Panc1 (cell line): Measurements from ENCODE around the gene PPP1R7. TPM values are rescaled to one million over a fixed set of nuclear protein-coding genes. Genes with fewer than 3 reads are reported as not detected.

ENCODE experiments used
- ATAC-seq: fragments of 200-7000 bp; cut with Tn5 transposase; 2 replicates; pipeline ENCODE4 v1.9.1; 2020; ENCODE audit warnings: mild to moderate bottlenecking, moderate library complexity
- BruUV-seq: library from RNA; stranded (reverse); fragments of 400-500 nt; replicated peaks from 2 replicates; lab custom pipeline; 2021; lab: Mats Ljungman, UMichigan
- CTCF ChIA-PET: fragments of 300-600 bp; sonication (Branson Sonifier 250); formaldehyde crosslinking; loops from one replicate; lab custom pipeline; 2022; ENCODE audit warnings: antibody characterized with exemption; lab: Charles Lee
- POLR2A ChIA-PET: fragments of 300-600 bp; sonication (Branson Sonifier 250); formaldehyde crosslinking; loops from one replicate; lab custom pipeline; 2022; ENCODE audit warnings: antibody characterized with exemption; lab: Charles Lee
- DNase-seq: peaks from one replicate; pipeline ENCODE4 v3.0.0-alpha.2; 2010; ENCODE audit warnings: low read depth, low spot score
- H3K27ac ChIP-seq: 2 replicates; pipeline ENCODE4 v1.5.1; 2011; ENCODE audit warnings: mild to moderate bottlenecking, low read length, inconsistent platforms
- H3K27me3 ChIP-seq: fragments of 200-500 bp; sonication (Bioruptor generic); 2 replicates; pipeline ENCODE4 v1.6.0; 2014; ENCODE audit warnings: low read length, inconsistent platforms; ENCODE audit not compliant: control insufficient read depth, insufficient read depth
- H3K36me3 ChIP-seq: fragments of 200-500 bp; sonication (Bioruptor generic); 2 replicates; pipeline ENCODE4 v1.5.1; 2014; ENCODE audit warnings: inconsistent platforms, mild to moderate bottlenecking, low read length, moderate library complexity; ENCODE audit not compliant: control insufficient read depth, insufficient read depth
- H3K4me1 ChIP-seq: 2 replicates; pipeline ENCODE4 v1.5.1; 2011; ENCODE audit warnings: inconsistent platforms, mild to moderate bottlenecking, low read length, moderate library complexity; ENCODE audit not compliant: control insufficient read depth, insufficient read depth
- H3K4me3 ChIP-seq, 2 experiments: 2 replicates each; pipeline ENCODE4 v1.5.1; 2011 to 2012; ENCODE audit warnings: low read depth in 2 of 2, low read length in 2 of 2, mild to moderate bottlenecking in 2 of 2, inconsistent platforms in 1 of 2, moderate library complexity in 1 of 2
- H3K9me3 ChIP-seq: fragments of 200-500 bp; sonication (Bioruptor generic); 2 replicates; pipeline ENCODE4 v1.5.1; 2014; ENCODE audit warnings: low read depth, mild to moderate bottlenecking, inconsistent platforms, low read length, moderate library complexity; ENCODE audit not compliant: control insufficient read depth, insufficient read depth
- POLR2AphosphoS5 ChIP-seq: IDR thresholded peaks from 2 replicates; pipeline ENCODE4 v1.6.1; 2012; ENCODE audit warnings: mild to moderate bottlenecking, low read depth, low read length, moderate library complexity
- REST ChIP-seq, 2 experiments: IDR thresholded peaks; 2 replicates each; pipeline ENCODE4 v1.6.1; 2011 to 2012; ENCODE audit warnings: low read depth in 2 of 2, control low read depth in 1 of 2, low read length in 1 of 2, mild to moderate bottlenecking in 1 of 2, moderate library complexity in 1 of 2; ENCODE audit not compliant: insufficient read depth in 1 of 2
- SIN3A ChIP-seq: IDR thresholded peaks from 2 replicates; pipeline ENCODE4 v1.6.1; 2012; ENCODE audit warnings: low read depth, mild to moderate bottlenecking, low read length, moderate library complexity, borderline replicate concordance; ENCODE audit not compliant: insufficient read depth
- TCF7L2 ChIP-seq: IDR thresholded peaks from 2 replicates; pipeline ENCODE4 v1.6.1; 2011; ENCODE audit warnings: mild to moderate bottlenecking, low read depth, low read length, inconsistent platforms
- in situ Hi-C: cut with HindIII; loops from 2 replicates; pipeline ENCODE4 v1.10.0; 2016; ENCODE audit warnings: low sequenced_read_pairs, low pct_unique_long_range_greater_than_20kb
- intact Hi-C: fragments of 100-400 bp; cut with micrococcal nuclease; formaldehyde crosslinking; loops from one replicate; pipeline ENCODE4 v1.10.0; 2022; ENCODE audit not compliant: unreplicated experiment
- total RNA-seq: library from RNA; stranded (reverse); gene quantifications from one replicate; pipeline ENCODE4 v1.2.1, GENCODE V29; 2021; ENCODE audit not compliant: unreplicated experiment
- TF ChIP-seq, protein P1 (sequence below): fragments of 450-650 bp; IDR thresholded peaks from 2 replicates; pipeline ENCODE4 v1.5.1; 2017; ENCODE audit warnings: mild to moderate bottlenecking

The PPP1R7 gene
- total RNA-seq, 1 experiment from 2014 or later, result 64.2 TPM

GRCh38 chr2:241207641-241208040, 57.4 kb downstream of the PPP1R7 start:
- in situ Hi-C loops, result no loop called here
- CTCF ChIA-PET, result no interaction called here
- BruUV-seq, result no TSS peak

DNA sequence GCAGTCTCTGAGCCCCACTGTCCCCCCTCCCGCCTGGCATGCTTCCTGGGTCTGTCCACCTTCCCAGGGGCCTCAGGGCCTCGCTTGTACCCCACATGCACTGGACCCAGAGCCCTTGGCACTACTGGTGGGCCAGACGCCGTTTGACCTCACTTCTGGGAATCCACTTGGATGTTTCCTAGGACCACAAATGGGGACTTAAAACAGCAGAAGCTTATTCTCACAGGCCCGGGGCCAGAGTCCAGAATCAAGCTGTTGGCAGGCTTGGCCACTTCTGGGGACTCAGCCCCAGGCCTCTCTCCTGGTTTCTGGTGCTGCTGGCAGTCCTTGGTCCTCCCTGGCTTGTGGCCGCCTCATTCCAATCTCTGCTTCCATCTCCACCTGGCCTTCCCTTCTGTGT, 57.8 kb downstream of the PPP1R7 start:
- in situ Hi-C loops, result no loop called here
- BruUV-seq, result no TSS peak
- no peak overlapping the region for H3K27ac ChIP-seq
- H3K4me1 ChIP-seq, result no peaks in the 10 kb centered on the region
- POLR2A ChIA-PET, result no interaction called here
- TF ChIP-seq, protein P1, sequence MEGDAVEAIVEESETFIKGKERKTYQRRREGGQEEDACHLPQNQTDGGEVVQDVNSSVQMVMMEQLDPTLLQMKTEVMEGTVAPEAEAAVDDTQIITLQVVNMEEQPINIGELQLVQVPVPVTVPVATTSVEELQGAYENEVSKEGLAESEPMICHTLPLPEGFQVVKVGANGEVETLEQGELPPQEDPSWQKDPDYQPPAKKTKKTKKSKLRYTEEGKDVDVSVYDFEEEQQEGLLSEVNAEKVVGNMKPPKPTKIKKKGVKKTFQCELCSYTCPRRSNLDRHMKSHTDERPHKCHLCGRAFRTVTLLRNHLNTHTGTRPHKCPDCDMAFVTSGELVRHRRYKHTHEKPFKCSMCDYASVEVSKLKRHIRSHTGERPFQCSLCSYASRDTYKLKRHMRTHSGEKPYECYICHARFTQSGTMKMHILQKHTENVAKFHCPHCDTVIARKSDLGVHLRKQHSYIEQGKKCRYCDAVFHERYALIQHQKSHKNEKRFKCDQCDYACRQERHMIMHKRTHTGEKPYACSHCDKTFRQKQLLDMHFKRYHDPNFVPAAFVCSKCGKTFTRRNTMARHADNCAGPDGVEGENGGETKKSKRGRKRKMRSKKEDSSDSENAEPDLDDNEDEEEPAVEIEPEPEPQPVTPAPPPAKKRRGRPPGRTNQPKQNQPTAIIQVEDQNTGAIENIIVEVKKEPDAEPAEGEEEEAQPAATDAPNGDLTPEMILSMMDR, result no peak
- TF ChIP-seq POLR2AphosphoS5, result no peak
- no peak for TF ChIP-seq SIN3A
- TF ChIP-seq REST (IDR thresholded peaks at IDR 0.05; ENCODE audit: insufficient read depth in 1 of 2, low read depth in 2 of 2, low read length in 1 of 2), result no peak
- no peak for TF ChIP-seq TCF7L2
- H3K27me3 ChIP-seq, result no peaks in the 10 kb centered on the region
- H3K36me3 ChIP-seq, result no peaks in the 10 kb centered on the region
- no peak overlapping the region for H3K4me3 ChIP-seq
- CTCF ChIA-PET, result no interaction called here
- intact Hi-C loops, result no loop called here
- H3K9me3 ChIP-seq, result no peaks in the 10 kb centered on the region
- ATAC-seq, result no peak
- DNase-seq, result no peak

More at GRCh38 chr2:241207641-241208040, 57.4 kb downstream of the PPP1R7 start:
- Histone ChIP-seq H3K27ac (no peak overlapping the region), H3K9me3 (no peaks in the 10 kb centered on the region), H3K4me1 (no peaks in the 10 kb centered on the region), H3K4me3 (no peak overlapping the region), H3K36me3 (no peaks in the 10 kb centered on the region), H3K27me3 (no peaks in the 10 kb centered on the region)
- DNase-seq (no peak), ATAC-seq (0 out of 2 replicates have a peak, but pooled peaks have one; percentile 29)
- POLR2A ChIA-PET, result no interaction called here
- TF ChIP-seq, protein P1, result no peak
- no peak for TF ChIP-seq TCF7L2
- no peak for TF ChIP-seq SIN3A
- intact Hi-C loops, result no loop called here
